Loucy (cell line): ENCODE data around the gene RND1.

ENCODE experiments used
- H2AFZ ChIP-seq: fragments of 200-600 bp; sonication (generic); 2 replicates; pipeline ENCODE4 v1.6.0; 2016; ENCODE audit warnings: antibody characterized with exemption, mild to moderate bottlenecking, low read length, moderate library complexity
- H3F3A ChIP-seq: fragments of 200-600 bp; 2 replicates; pipeline ENCODE4 v1.6.0; 2016; ENCODE audit warnings: antibody characterized with exemption, low read depth, mild to moderate bottlenecking
- H3K27me3 ChIP-seq: fragments of 200-600 bp; sonication (generic); 2 replicates; pipeline ENCODE4 v1.6.1; 2014; ENCODE audit warnings: low read length, mild to moderate bottlenecking; ENCODE audit not compliant: insufficient read depth, poor library complexity, severe bottlenecking
- H3K36me3 ChIP-seq: fragments of 200-600 bp; sonication (generic); 2 replicates; pipeline ENCODE4 v1.6.1; 2016; ENCODE audit warnings: low read length; ENCODE audit not compliant: insufficient read depth
- H3K4me1 ChIP-seq: fragments of 200-600 bp; sonication (generic); 2 replicates; pipeline ENCODE4 v1.5.1; 2014; ENCODE audit warnings: low read length, mild to moderate bottlenecking; ENCODE audit not compliant: insufficient read depth, poor library complexity, severe bottlenecking
- H3K4me2 ChIP-seq: fragments of 200-600 bp; sonication (generic); 2 replicates; pipeline ENCODE4 v1.6.0; 2014; ENCODE audit warnings: antibody characterized with exemption, low read length, low read depth, mild to moderate bottlenecking; ENCODE audit not compliant: poor library complexity, severe bottlenecking
- H3K4me3 ChIP-seq: fragments of 200-600 bp; sonication (generic); 2 replicates; pipeline ENCODE4 v1.5.1; 2014; ENCODE audit warnings: low read length, mild to moderate bottlenecking, mixed read lengths; ENCODE audit not compliant: poor library complexity, severe bottlenecking
- H3K79me2 ChIP-seq: fragments of 200-600 bp; sonication (generic); 2 replicates; pipeline ENCODE4 v1.6.1; 2014; ENCODE audit warnings: low read length; ENCODE audit not compliant: insufficient read depth
- H3K9ac ChIP-seq: fragments of 200-600 bp; sonication (generic); 2 replicates; pipeline ENCODE4 v1.6.0; 2014; ENCODE audit warnings: mild to moderate bottlenecking, low read depth, low read length, moderate library complexity; ENCODE audit not compliant: poor library complexity, severe bottlenecking
- H3K9me2 ChIP-seq: fragments of 200-600 bp; sonication (generic); replicated peaks from 2 replicates; pipeline ENCODE4 v1.6.1; 2016; ENCODE audit warnings: low read depth, low read length, mixed read lengths
- H3K9me3 ChIP-seq: fragments of 200-600 bp; sonication (generic); 2 replicates; pipeline ENCODE4 v1.6.1; 2014; ENCODE audit warnings: mild to moderate bottlenecking, antibody characterized with exemption, low read length, low read depth; ENCODE audit not compliant: insufficient read depth
- H4K20me1 ChIP-seq: fragments of 200-600 bp; sonication (generic); 2 replicates; pipeline ENCODE4 v1.6.0; 2014; ENCODE audit warnings: antibody characterized with exemption, low read length, mild to moderate bottlenecking; ENCODE audit not compliant: insufficient read depth, poor library complexity, severe bottlenecking
- EZH2phosphoT487 ChIP-seq: fragments of 200-600 bp; IDR thresholded peaks from 2 replicates; pipeline ENCODE4 v1.6.1; 2018; ENCODE audit warnings: antibody characterized with exemption, mild to moderate bottlenecking, moderate library complexity, borderline replicate concordance
- TF ChIP-seq, protein P1 (sequence below): fragments of 200-600 bp; sonication (generic); conservative IDR thresholded peaks from 2 replicates; pipeline ENCODE4 v1.5.1; 2014; ENCODE audit warnings: mild to moderate bottlenecking, antibody characterized with exemption, low read length

RND1 gene

DNA sequence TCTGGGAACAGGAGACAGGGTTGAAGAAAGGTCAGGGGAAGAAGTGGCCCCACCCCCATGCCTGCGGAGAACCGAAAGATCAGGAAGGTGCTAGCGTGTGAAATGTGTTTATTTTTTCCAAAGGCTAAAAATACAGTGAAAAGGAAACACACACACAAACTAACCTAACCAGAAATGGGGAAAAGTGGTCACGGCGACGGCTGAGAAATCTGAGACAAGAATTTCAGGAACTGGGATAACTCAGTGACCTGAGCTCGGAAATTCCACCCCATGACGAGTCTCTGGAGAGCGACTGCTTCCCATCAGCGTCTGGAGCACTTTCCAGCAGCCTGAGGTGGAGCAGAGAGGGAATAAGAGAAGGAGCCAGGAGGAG lies 16.6 kb upstream of the RND1 start:
- Histone ChIP-seq H3K9me2 (no peaks in the 10 kb centered on the region), H3K9me3 (no peaks in the 10 kb centered on the region), H2AFZ (no peak overlapping the region), H4K20me1 (no peaks in the 10 kb centered on the region), H3F3A (no peaks in the 10 kb centered on the region), H3K4me3 (no peak overlapping the region), H3K9ac (no peak overlapping the region), H3K27me3 (no peaks in the 10 kb centered on the region), H3K36me3 (no peaks in the 10 kb centered on the region), H3K4me1 (no peaks in the 10 kb centered on the region), H3K4me2 (no peak overlapping the region), H3K79me2 (no peaks in the 10 kb centered on the region)
- TF ChIP-seq EZH2phosphoT487, result no peak
- TF ChIP-seq, protein P1, sequence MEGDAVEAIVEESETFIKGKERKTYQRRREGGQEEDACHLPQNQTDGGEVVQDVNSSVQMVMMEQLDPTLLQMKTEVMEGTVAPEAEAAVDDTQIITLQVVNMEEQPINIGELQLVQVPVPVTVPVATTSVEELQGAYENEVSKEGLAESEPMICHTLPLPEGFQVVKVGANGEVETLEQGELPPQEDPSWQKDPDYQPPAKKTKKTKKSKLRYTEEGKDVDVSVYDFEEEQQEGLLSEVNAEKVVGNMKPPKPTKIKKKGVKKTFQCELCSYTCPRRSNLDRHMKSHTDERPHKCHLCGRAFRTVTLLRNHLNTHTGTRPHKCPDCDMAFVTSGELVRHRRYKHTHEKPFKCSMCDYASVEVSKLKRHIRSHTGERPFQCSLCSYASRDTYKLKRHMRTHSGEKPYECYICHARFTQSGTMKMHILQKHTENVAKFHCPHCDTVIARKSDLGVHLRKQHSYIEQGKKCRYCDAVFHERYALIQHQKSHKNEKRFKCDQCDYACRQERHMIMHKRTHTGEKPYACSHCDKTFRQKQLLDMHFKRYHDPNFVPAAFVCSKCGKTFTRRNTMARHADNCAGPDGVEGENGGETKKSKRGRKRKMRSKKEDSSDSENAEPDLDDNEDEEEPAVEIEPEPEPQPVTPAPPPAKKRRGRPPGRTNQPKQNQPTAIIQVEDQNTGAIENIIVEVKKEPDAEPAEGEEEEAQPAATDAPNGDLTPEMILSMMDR, result no peak

DNA sequence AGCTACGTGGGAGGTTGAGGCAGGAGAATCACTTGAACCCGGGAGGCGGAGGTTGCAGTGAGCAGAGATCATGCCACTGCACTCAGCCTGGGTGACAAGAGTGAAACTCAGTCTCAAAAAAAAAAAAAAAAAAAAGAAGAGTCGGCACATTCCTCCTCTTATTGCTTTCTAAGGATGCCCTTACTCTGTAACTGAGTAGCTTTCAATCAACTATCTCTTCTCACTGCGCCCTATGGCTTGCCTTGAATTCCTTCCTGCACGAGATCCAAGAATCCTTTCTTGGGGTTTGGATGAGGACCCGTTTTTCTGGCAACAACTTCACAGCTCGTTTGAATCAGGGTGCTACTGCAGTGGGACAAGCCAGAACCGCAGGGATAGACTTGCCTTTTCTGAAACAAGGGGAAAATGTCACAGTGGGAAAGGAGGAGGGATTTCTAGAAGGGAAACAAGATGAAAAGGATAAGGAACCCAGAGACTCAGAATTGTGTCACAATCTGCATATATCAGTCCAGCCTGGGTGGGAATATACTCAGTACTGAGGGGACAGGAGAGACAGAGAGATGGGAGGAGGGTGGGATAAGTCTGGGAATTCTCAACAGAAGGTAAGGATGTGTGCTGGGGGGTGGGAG lies 16.1 kb upstream of the RND1 start:
- H3K9ac ChIP-seq, result no peak overlapping the region
- H3K4me2 ChIP-seq, result no peak overlapping the region

DNA sequence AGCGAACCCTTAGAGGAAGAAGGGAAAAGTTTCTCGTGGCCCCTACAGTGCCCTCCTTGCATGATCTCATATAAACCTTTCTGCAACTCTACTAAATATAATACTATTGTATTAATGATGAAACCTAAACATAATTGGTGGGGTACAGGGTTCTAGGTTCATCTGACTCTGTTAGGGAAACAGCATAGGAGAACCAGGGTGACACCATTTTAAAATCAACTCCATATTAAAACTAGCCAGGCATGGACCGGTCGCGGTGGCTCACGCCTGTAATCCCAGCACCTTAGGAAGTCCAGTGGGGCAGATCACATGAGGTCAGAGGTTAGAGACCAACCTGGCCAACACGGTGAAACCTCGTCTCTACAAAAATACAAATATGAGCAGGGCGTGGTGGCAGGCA lies 15.0 kb upstream of the RND1 start:
- Histone ChIP-seq H3K9ac (no peak overlapping the region), H3K4me2 (no peak overlapping the region), H4K20me1 (no peaks in the 10 kb centered on the region), H3K27me3 (no peaks in the 10 kb centered on the region), H3K9me3 (no peaks in the 10 kb centered on the region), H3K9me2 (no peaks in the 10 kb centered on the region), H3K36me3 (no peaks in the 10 kb centered on the region), H3F3A (no peaks in the 10 kb centered on the region), H3K79me2 (no peaks in the 10 kb centered on the region), H3K4me1 (no peaks in the 10 kb centered on the region), H2AFZ (no peak overlapping the region), H3K4me3 (no peak overlapping the region)
- no peak for TF ChIP-seq EZH2phosphoT487
- TF ChIP-seq, protein P1, result no peak

More for the DNA sequence above, 16.1 kb upstream of the RND1 start:
- H3F3A ChIP-seq, result no peaks in the 10 kb centered on the region
- H2AFZ ChIP-seq, result no peak overlapping the region
- no peaks in the 10 kb centered on the region for H4K20me1 ChIP-seq
- TF ChIP-seq, protein P1, result no peak
- no peak for TF ChIP-seq EZH2phosphoT487
- no peaks in the 10 kb centered on the region for H3K27me3 ChIP-seq
- no peaks in the 10 kb centered on the region for H3K9me3 ChIP-seq
- H3K36me3 ChIP-seq, result no peaks in the 10 kb centered on the region
- no peaks in the 10 kb centered on the region for H3K79me2 ChIP-seq
- H3K9me2 ChIP-seq, result no peaks in the 10 kb centered on the region
- no peaks in the 10 kb centered on the region for H3K4me1 ChIP-seq
- no peak overlapping the region for H3K4me3 ChIP-seq
